ENCODE measurements around the gene LRRC8B.
"Not testable (repeated sequence)": the region's sequence is repeated elsewhere in the genome, so short reads cannot be mapped to it uniquely, and the experiment has no call there.

LRRC8B gene

GRCh38 chr1:89525169-89525855 is 683 bp downstream of the LRRC8B start:
- DNase-seq, result peak; percentile 53

GRCh38 chr1:89527256-89527655 is 2.6 kb downstream of the LRRC8B start:
- DNase-seq, result no peak

GRCh38 chr1:89527750-89528381 is 3.2 kb downstream of the LRRC8B start:
- no peak for DNase-seq

GRCh38 chr1:89528382-89528780 is 3.8 kb downstream of the LRRC8B start:
- DNase-seq, result no peak

- no peak for DNase-seq
Observed at GRCh38 chr1:89529196-89529595, 4.6 kb downstream of the LRRC8B start.

- DNase-seq, result no peak
Observed at GRCh38 chr1:89530444-89531089, 5.9 kb downstream of the LRRC8B start.

- DNase-seq, result no peak
Observed at GRCh38 chr1:89531480-89532139, 7.0 kb downstream of the LRRC8B start.

- DNase-seq, result no peak
Observed at GRCh38 chr1:89532228-89532627, 7.6 kb downstream of the LRRC8B start.

- no peak for DNase-seq
Observed at GRCh38 chr1:89532866-89533265, 8.2 kb downstream of the LRRC8B start.

GRCh38 chr1:89535537-89535936 is 10.9 kb downstream of the LRRC8B start:
- DNase-seq, result no peak

GRCh38 chr1:89536555-89537341 is 12.1 kb downstream of the LRRC8B start:
- DNase-seq, result no peak

- DNase-seq, result no peak
Observed at GRCh38 chr1:89538361-89538760, 13.7 kb downstream of the LRRC8B start.

GRCh38 chr1:89539128-89539527 is 14.5 kb downstream of the LRRC8B start:
- DNase-seq, result no peak

GRCh38 chr1:89540406-89540970 is 15.9 kb downstream of the LRRC8B start:
- no peak for DNase-seq

GRCh38 chr1:89542345-89542744 is 17.7 kb downstream of the LRRC8B start:
- DNase-seq, result no peak

- not testable (repeated sequence) for DNase-seq
Observed at GRCh38 chr1:89543632-89544031, 19.0 kb downstream of the LRRC8B start.

- DNase-seq, result no peak
Observed at GRCh38 chr1:89545264-89546038, 20.8 kb downstream of the LRRC8B start.

GRCh38 chr1:89546082-89546889 is 21.7 kb downstream of the LRRC8B start:
- DNase-seq, result no peak

GRCh38 chr1:89546934-89547562 is 22.4 kb downstream of the LRRC8B start:
- DNase-seq, result no peak

- no peak for DNase-seq
Observed at GRCh38 chr1:89547563-89548116, 23.0 kb downstream of the LRRC8B start.
